NCI-H2171 (cell line): ENCODE data around the gene SORCS2.

ENCODE experiments used
- DNase-seq: peaks from one replicate; lab custom pipeline; 2025; lab: John Stamatoyannopoulos, UW

SORCS2 gene

DNA sequence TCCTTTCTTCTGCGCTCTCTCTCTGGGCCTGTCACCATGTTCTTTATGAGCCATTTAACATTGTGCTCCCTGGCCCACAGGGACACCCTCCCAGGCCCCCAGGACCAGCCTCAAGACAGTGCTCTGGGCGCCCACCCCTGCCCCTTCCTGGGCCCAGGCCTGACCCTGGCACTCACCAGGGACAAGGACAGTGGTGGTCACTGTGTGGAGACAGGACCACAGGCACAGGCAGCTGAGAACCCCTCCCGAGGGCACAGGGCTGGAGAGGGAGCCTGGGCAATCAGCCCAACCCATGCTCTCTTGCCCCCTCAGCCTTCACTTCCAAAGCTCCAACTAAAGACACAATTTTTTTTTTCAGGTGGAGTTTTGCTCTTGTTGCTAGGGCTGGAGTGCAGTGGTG is 460.6 kb downstream of the SORCS2 start:
- DNase-seq: no peak

DNA sequence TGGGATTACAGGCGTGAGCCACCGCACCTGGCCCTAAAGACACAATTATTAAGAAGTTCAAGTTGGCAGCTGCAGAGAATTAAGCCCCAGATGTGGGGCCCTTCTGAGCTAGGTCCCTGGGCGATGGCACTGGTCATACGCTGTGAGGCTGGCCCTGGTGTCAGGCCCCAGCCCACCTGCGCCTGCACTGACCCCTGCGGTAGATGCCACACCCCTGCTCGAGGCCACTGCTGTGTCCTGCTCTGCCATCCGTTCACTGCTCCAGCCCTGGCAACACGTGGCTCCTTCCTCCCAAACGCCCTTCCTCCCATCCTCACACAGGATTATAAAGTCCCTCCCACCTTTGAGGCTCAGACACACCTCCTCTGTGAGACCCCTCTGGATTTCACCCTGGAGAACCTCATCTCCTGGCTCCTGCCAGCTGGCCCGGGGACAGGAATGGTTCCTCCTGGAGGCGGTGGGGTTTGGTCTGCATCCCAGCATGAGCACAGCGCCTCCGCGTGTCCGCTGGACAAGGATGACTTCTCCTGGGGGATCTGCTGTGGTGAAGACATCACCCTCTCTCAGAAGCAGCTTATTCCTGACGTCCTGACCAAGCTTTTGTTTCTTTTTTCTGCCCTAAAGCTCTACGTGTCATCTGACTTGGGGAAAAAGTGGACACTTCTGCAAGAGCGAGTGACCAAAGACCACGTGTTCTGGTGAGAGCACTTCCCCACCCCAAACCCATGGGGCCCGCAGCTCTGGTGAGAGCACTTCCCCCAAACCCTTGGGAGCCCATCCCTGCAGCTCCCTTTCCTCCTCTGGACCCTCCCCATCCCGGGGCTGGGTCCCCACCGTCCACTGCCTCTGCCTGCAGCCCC is 461.4 kb downstream of the SORCS2 start:
- no peak for DNase-seq

DNA sequence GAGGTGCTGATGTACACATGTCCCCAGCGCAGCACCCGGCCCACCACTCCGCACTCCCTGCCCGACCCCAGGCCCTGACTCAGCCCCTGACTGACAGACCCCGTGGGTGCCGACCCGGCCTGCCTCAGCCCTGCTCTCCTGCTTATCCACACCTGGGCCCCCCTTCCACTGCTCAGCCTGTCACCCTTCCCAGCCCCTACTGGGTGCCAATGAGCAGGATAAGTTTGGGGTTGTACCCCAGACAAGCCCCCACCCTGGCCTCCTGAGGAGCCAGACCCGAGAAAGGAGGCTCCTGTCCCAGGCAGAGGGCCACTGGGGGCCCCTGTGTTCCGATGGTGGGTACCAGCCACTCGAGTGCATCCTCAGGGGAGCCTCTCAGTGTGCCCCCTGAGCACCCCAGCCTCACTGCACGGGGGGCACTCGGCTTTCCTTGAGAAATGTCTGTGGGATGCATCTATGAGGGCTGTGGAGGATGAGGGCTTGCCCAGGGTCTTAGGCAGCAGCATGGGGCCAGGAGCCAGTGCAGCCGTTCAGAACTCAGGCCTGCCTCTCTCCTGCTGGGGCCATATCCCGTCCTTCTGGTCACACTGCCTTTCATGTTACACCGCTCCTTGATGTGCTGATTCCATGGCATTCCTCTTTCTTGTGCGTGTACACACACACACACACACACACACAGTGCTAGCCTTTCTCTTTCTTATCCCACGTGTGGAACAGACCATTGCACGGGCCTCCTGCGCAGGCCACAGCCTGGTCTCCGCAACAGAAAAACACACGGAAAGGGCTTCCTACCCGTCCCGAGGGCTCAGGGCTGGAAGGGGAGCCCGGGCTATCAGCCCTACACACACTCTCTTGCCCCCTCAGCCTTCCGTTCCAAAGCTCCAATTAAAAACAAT is 462.5 kb downstream of the SORCS2 start:
- no peak for DNase-seq

DNA sequence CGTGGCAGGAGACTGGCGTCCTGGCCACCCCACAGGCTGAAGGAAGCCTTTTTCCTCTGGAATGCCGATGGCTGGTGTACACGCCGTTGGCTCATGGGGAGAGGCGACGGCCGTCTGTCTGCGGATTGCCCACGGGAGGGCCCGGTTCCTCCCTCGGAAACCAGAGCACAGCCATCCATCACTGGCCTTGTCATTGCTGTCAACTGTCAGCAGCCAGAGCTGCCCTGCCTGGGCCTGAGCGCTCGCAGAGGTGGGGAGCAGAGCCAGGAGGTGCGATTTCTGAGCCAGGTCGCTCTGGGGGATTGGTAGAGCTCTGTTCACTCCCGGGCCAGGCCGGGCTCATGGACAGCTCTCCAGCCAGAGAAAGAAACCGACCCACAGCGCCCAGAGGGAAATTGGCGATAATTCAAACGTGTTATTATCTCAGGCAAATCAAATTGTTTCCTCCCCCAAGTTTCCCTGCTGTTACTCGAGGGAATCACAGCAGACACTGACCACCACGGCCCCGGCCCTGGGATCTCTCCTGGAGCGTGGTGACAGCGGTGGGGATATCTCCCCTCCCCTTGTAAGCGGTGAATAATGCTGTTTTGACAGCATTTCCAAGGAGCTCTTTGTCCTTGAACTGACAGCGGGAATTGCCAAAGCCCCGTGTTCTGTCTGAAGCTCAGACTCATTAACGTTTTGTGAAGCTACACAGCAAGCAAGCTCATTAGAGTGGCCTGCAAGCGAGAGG is 463.3 kb downstream of the SORCS2 start:
- no peak for DNase-seq

DNA sequence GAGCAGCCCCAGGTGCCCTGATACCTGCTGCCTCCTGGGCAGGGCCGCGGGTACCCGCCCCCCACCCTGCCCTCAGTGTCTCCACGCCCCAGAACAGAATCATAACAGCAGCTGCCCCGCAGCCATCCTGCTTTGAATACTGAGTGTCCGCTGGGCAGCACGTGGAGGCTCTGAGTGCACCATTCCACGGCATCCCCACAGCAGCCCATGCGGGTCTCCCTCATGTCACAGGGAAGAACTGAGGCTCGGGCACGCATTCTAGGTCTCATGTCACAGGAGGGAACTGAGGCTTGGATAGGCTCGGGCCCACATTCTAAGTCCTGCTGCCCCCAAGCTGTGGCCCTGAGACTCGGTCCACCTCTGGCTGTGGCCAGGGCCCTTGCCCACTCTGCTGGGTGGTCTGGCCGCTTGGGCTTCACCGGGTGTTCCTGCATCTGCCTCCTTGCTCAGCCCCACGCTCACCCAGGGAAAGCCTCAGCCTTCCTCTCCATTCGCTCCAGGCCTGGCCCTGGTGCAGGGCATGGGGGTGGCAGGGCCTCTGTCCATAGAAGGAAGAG is 464.0 kb downstream of the SORCS2 start:
- no peak for DNase-seq

DNA sequence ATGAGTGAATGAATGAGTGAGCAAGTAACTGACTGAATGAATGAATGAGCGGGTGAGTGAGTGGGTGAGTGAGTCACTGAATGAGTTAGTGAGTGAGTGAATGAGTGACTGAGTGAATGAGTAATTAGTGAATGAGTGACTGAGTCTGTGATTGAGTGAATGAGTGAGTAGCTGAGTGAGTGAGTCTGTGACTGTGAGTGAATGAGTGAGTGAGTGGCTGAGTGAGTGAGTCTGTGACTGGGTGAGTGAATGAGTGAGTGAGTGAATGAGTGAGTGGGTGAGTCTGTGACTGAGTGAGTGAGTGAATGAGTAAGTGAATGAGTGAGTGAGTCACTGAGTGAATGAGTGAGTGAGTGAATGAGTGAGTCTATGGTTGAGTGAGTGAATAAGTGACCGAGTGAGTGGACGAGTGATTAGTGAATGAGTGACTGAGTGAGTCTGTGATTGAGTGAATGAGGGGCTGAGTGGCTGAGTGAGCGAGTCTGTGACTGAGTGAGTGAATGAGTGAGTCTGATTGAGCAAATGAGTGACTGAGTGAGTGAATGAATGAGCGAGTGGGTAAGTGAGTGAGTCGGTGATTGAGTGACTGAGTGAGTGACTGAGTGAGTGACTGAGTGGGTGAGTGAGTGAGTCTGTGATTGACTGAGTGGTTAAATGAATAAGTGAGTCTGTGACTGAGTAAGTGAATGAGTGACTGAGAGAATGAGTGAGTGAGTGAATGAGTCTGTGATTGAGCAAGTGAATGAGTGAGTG is 465.4 kb downstream of the SORCS2 start:
- no peak for DNase-seq

DNA sequence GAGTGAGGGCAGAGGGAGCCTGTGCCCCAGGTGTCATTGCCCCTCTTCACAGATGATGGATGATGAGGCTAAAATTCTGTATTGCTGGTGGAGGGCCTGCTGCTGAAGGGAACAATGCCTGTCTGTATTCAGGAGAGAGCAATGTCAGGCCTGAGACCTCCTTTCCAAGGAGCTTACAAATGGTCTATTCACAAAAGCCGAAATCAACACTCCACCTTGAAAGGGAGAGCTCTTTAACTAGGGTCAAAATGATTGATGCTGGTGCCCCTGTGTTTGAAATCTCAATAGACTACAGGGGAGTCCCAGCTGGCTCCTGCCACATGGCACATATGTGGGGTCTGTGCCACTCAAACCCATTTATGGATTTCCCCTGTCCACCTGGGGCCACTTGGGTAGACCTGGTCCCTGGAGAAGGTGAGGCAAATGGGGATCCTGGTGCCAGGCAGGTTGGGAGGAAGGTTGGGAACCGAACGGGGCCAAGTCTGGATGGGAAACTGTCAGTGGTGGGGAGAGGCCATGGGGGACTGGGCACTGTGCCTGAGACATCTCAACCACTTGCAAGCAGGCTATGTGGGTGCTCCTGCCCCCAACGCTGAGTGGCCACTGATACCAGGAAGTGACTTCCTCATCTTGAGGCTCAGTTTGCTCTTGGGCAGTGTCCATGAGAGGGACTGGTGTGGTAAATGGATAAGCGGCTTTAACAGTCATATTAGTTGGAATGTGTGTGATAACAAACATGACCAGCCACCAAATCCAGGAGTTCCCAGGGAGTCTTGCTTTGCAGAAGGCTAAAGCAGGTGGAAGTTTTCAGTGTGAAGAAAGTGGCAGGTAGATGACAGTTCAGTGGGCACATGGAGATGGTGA is 466.2 kb downstream of the SORCS2 start:
- no peak for DNase-seq

DNA sequence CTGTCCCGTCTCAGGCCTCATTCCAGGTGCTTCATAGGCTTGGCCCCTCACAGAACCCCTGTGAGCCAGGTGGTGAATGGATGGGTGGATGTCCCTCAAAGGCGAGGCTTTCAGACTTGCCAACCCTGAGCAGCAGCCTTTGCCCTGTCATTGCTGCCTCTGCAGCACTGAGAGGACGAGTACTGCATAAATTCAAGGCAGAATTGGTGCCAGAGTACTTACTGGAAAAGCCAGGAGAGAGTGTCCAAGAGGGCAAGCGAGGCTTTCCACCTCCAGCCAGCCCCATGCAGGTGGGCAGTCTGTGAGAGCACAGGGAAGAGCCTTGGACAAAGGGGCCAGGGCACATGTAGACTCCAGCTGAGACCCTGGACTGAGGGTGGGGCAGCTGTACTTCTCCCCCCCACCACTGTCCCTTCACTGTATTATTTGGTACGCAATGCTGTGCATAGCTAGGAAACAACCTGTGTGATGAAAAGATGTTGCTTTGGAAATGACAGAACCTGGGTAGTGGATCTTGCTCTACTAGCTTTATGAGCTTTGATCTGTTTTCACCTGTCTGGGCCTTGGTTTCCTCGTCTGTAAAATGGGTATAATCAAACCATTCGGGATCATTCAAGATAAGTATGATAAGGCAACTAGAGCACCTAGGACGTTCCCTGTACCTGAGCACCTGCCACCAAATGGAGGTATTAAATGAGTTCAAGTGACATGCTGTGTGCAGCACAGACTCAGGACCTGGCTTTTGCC is 467.3 kb downstream of the SORCS2 start:
- no peak for DNase-seq

DNA sequence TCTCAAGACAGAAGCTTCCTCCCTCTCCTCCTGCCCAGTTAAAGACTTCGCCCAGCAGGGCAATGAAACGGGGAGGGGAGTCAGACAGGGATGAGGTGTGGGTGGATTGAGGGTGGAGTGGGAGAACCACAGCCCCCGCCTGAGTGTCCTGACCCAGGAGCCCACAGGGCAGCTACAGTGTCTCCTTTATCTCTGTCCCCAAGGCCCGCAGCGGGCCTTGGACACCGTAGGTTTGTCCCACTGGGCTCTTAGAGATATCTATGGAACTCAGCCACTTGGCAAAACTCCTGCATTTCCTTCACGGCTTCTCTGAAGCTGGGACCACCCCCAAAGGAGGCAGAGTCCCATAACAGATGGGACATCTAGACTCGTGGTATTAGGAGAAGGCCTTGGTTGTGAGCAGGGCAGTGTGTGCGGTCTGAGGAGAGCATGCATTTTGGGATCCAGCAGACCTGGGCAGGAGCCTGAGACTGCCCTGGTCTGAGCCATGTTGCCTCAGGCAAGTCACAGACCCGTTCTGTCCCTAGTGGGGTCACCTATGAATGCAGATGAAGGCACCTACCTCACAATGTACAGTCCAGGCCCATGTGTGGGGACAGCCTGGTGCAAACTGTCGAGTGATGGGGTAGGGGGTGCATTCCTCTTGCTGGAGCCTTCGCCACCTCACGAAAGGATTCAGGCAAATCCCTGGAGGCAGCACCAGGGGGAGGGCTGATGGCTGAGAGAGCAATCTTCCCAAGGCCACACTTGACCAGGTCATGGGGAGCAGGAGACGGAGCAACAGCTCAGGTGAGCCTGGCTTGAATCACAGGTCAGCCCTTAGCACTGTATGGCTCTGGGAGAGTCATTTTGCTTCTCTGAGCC is 468.1 kb downstream of the SORCS2 start:
- DNase-seq: no peak

DNA sequence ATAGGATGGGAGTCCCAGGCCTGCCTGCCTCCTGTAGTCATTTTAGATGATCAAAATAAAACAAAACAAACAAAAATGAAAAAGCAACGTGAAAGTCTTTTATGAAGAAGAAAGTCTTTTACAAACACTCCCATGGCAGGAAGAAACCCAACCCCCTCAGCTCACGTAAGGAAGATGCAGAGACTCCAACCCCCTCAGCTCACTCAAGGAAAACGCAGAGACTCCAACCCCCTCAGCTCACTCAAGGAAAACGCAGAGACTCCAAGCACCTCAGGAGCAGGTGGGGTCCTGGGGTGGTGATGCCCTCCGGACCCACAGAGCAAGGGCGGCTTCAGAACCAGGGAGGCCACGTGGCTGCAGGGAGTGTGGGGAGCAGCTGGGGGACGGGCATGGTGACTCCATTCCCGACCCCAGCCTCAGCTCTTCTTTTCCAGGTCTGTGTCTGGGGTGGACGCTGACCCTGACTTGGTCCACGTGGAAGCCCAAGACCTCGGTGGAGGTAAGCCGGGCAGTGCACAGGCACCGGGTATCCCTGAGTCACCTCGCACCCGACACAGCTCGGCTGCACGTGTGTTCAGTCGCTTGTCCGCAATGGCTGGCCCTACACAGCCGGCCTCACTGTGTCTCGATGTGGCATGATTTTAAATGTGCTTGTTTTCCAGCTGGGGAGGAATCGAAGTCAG is 468.9 kb downstream of the SORCS2 start:
- no peak for DNase-seq

DNA sequence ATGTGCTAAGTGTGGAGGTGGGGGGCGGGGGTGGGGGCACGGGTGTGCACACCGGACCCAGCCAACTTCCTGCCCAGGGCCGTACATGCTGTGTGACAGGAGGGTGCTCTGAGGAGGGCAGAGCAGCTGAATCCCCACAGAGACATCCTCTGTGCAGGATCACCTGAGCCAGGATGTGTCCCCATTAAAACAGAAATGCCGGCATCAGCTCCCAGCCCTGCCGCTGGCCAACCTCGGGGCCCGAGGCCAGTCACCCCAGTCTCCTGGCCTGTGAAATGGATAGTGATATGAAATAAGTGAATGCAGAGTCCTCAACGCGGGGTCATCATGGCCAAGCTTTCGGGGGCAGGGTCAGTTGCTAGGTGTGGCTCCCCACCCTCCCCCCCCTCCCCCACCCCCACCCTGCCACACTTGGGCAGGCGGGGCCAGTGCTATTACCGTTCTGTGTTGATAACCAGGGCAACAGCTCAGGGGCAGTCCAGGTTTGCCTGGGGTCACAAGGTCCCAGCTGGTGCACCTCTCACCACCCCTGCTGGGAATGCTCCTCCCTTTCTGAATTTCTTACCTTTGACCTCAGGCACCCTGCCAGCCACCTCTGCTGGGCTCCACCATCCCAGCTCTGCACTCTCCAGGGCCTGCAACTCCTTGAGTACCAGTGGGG is 469.6 kb downstream of the SORCS2 start:
- no peak for DNase-seq

DNA sequence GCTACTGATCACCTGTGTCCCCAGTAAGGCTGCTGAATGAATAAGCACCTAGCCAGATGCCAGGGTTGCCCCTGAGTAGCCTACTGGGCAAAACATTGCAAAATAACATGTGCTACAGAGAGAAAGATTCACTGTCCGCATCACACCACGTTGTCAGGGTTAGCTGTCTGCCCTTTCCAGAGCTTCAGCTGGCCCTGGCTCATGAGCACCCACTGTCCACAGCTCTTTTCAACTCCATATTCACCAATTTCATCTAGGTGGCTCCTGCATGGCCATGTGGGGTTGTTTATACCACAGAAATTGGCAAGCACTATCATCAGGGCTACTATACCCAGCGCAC is 470.1 kb downstream of the SORCS2 start:
- DNase-seq: no peak

DNA sequence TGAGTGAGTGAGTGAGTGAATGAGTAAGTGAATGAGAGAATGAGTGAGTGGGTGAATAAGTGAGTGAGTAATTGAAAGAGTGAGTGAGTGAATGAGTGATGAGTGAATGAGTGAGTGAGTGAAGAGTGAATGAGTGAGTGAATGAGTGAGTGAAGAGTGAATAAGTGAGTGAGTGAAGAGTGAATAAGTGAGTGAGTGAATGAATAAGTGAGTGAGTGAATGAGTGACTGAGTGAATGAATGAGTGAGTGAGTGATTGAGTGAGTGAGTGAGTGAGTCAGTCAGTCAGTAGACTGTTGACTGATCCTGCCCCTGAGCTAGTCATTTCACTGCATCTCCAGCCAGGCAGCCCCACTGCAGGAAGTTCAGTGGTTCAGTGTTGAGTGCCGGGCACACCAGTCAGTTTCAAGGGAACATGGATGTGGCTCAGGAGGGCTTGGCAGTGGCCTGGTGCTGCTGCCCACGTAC is 470.8 kb downstream of the SORCS2 start:
- DNase-seq: no peak

DNA sequence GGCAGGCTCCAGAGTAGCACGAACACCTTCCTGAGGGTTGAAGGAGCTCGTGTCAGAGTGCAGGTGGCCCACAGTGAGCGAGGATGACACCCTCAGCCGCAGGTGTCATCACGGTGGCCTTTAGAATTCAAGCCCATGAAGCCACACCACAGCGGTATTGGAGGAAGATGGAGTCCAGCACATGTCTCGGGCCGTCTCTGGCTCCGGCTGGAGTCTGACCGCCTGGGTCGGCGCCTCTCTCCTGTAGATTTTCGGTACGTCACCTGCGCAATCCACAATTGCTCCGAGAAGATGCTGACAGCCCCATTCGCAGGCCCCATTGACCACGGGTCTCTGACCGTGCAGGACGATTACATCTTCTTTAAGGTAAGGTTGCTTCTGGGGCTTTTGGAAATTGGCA is 471.8 kb downstream of the SORCS2 start:
- no peak for DNase-seq

DNA sequence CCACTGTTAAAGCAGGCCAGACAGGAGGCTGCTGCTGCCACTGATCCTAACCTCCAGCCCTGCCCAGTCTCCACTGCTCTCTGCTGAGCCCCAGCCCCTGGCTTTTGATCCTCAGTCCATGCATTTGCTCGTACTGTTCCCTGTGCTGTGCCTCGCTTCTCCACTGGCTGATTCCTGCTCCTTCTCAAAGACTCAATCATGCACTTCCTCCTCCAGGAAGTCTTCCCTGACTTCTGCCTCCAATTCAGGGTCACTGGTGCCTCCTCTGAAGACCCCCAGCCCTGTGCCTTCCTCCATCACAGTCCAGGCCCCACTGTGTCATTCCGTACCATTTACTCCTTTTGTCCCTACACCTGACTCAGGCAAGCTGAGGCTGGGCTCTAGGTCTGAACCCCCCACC is 473.0 kb downstream of the SORCS2 start:
- no peak for DNase-seq

DNA sequence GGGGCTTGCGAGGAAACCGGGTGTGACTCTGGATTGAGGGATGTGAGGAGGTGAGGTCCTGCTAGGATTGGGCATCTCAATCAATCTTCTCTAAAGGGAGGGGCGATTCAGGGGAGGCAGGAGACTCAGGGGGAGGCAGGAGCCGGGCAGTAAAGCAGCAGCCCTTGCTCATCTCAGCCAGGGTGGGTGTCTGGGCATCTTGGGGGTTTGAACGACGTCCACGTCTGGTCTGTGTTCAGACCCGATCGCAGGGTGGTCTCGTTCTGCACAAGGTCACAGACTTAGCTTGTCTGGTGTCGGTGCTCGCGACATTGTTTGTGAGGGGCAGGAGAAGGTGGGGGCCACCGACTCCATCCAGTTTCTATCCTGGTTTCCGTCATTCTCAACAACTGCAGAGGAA is 473.7 kb downstream of the SORCS2 start:
- no peak for DNase-seq

DNA sequence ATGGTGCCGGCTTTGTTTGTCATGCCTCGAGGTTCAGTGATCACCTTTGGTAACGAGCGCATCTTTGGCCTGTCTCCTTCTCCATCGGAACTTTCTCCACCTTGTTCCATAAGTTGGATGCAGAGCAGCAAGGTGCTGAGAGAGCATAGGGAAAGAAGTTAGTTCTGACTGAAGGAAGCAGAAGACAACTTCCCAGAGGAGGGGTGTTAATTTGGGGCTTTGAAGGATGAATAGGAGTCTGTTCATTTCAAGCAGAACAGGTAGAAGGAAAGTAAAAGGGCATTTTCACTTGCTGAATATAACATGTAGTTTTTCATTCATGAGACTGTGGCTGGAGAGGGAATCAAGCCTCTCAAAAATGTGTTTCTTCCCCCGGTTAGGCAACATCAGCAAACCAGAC is 474.4 kb downstream of the SORCS2 start:
- no peak for DNase-seq

DNA sequence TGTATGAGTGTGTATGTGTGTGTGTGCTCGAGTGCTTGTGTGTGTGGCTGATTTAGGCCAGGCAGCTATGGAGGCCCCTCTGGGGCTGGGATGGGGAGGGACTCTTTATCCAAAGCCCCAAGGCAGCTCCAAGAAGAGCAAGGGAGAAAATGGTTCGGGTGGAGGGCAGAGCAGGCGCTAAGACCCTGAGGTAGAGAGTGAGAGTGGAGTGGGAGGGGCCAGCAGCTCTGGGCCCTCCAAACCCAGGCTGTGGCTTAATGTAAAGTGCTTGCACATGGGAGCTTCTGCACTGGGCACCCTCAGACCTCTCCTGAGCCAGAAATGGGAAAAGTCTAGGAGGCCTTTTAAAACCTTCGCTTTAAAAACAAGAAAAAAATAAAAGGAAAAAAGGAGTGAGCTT is 475.9 kb downstream of the SORCS2 start:
- DNase-seq: no peak
